HFFc6 (cell line): Measurements from ENCODE around the gene CD6. TPM values are rescaled to one million over a fixed set of nuclear protein-coding genes. Genes with fewer than 3 reads are reported as not detected.

Experiments used
- DNase-seq: peaks from one replicate; pipeline ENCODE4 v3.0.0-alpha.2; 2018
- H3K27ac Mint-ChIP-seq: 2 replicates; pipeline ENCODE4 v1.8.0; 2020; ENCODE audit warnings: mild to moderate bottlenecking, mixed read lengths
- H3K27me3 Mint-ChIP-seq: 2 replicates; pipeline ENCODE4 v1.8.0; 2021; ENCODE audit warnings: mild to moderate bottlenecking, moderate library complexity, mixed read lengths; ENCODE audit not compliant: insufficient read depth
- H3K36me3 Mint-ChIP-seq: 2 replicates; pipeline ENCODE4 v1.8.0; 2021; ENCODE audit warnings: low read depth, mixed read lengths
- H3K4me1 Mint-ChIP-seq: 2 replicates; pipeline ENCODE4 v1.8.0; 2020; ENCODE audit warnings: low read depth, mixed read lengths
- H3K4me3 Mint-ChIP-seq: 2 replicates; pipeline ENCODE4 v1.8.0; 2020; ENCODE audit warnings: mild to moderate bottlenecking, moderate library complexity, mixed read lengths
- H3K9me3 Mint-ChIP-seq: 2 replicates; pipeline ENCODE4 v1.8.0; 2020; ENCODE audit warnings: mild to moderate bottlenecking, mixed read lengths
- CTCF ChIP-seq: fragments of 200-600 bp; sonication (generic); IDR thresholded peaks from 2 replicates; pipeline ENCODE4 v1.5.0; 2021; ENCODE audit warnings: antibody characterized with exemption, mild to moderate bottlenecking
- total RNA-seq, 6 experiments: library from RNA; stranded (reverse); fragmentation: NEBNext Ultra II Directional; extraction: Animal tissue kit (Norgen Biotek cat#: 25700); gene quantifications; 2 replicates in 1 of 6; 3 replicates in 5 of 6; pipeline ENCODE4 v1.2.3, GENCODE V29; 2021

Gene CD6
- total RNA-seq, 6 experiments from 2014 or later, result not detected

DNA sequence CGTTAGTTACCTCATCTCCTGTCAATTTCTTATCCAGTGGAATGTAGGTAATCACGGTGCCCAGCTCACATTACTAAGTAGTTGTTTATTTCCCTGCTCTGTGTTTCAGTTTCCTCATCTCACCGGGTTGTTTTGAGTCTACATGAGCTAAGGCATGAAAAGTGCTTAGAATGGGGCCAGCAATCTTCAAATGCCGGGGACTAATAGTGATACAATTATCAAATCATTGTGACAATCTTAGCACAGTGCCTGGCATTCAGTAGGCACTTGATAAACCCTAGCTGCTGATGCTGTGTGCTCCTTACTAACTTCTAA lies 77.5 kb downstream of the CD6 start:
- no peak overlapping the region for H3K27ac Mint-ChIP-seq
- H3K27me3 Mint-ChIP-seq, result peaks cover 37% of the 10 kb centered on the region
- no peak for DNase-seq
- no peak overlapping the region for H3K4me3 Mint-ChIP-seq
- H3K9me3 Mint-ChIP-seq, result no peaks in the 10 kb centered on the region
- no peaks in the 10 kb centered on the region for H3K36me3 Mint-ChIP-seq
- TF ChIP-seq CTCF, result no peak
- H3K4me1 Mint-ChIP-seq, result peaks cover 7% of the 10 kb centered on the region

GRCh38 chr11:61049859-61050258 lies 78.4 kb downstream of the CD6 start:
- Mint-ChIP-seq H3K4me1 (peaks cover 7% of the 10 kb centered on the region), H3K9me3 (no peaks in the 10 kb centered on the region), H3K36me3 (no peaks in the 10 kb centered on the region), H3K27me3 (peaks cover 38% of the 10 kb centered on the region), H3K4me3 (no peak overlapping the region), H3K27ac (no peak overlapping the region)
- DNase-seq, result no peak
- TF ChIP-seq CTCF, result no peak

- Mint-ChIP-seq H3K4me1 (no peaks in the 10 kb centered on the region), H3K4me3 (no peak overlapping the region), H3K27me3 (peaks cover 36% of the 10 kb centered on the region), H3K9me3 (no peaks in the 10 kb centered on the region), H3K36me3 (no peaks in the 10 kb centered on the region), H3K27ac (no peak overlapping the region)
- TF ChIP-seq CTCF, result no peak
- no peak for DNase-seq
These were observed 80.9 kb downstream of the CD6 start for GRCh38 chr11:61052182-61052972.

DNA sequence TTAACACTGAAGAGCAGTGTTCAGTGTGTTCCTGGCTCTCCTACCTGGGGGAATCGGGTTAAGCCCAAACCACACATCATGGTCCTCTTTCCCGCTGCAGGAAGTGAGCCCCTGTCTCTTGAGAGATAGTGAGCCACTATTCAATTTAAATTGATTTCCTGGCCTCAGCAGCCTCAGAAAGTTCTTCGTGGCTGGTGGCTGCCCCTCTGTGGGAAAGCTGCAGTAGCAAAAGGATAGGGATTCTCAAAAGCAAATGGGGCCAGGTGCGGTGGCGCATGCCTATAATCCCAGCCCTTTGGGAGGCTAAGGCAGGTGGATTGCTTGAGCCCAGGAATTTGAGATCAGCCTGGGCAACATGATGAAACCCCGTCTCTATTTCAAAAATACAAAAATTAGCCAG lies 81.7 kb downstream of the CD6 start:
- no peak for TF ChIP-seq CTCF
- H3K9me3 Mint-ChIP-seq, result no peaks in the 10 kb centered on the region
- no peak for DNase-seq

GRCh38 chr11:61054513-61054912 lies 83.0 kb downstream of the CD6 start:
- Mint-ChIP-seq H3K27ac (no peak overlapping the region), H3K27me3 (peaks cover 28% of the 10 kb centered on the region), H3K9me3 (no peaks in the 10 kb centered on the region), H3K4me3 (no peak overlapping the region), H3K36me3 (no peaks in the 10 kb centered on the region), H3K4me1 (no peaks in the 10 kb centered on the region)
- DNase-seq, result no peak
- TF ChIP-seq CTCF, result no peak

More for the DNA sequence above, 81.7 kb downstream of the CD6 start:
- peaks cover 30% of the 10 kb centered on the region for H3K27me3 Mint-ChIP-seq
- no peaks in the 10 kb centered on the region for H3K36me3 Mint-ChIP-seq
- H3K4me3 Mint-ChIP-seq, result no peak overlapping the region
- H3K4me1 Mint-ChIP-seq, result no peaks in the 10 kb centered on the region
- no peak overlapping the region for H3K27ac Mint-ChIP-seq
